ENCODE results near the gene SLC49A3.

Gene SLC49A3

GRCh38 chr4:686413-687040 is 2.4 kb downstream of the SLC49A3 start:
- no peak for TF ChIP-seq SIN3A (IDR thresholded peaks at IDR 0.05; ENCODE audit: borderline replicate concordance, insufficient read depth, low read length)
- no peak for TF ChIP-seq TAF1 (IDR thresholded peaks at IDR 0.05; ENCODE audit: borderline replicate concordance, insufficient read depth, low read length)
- TF ChIP-seq FOXP2 (optimal IDR thresholded peaks at IDR 0.05; ENCODE audit: borderline replicate concordance, extremely low read depth, extremely low read length, insufficient read depth): no peak
- no peak for TF ChIP-seq REST (IDR thresholded peaks at IDR 0.05; ENCODE audit: insufficient read depth in 1 of 2, low read depth in 2 of 2, low read length in 2 of 2)
- TF ChIP-seq POLR2AphosphoS5 (IDR thresholded peaks at IDR 0.05; ENCODE audit: low read depth, low read length): no peak

GRCh38 chr4:685679-686412 is 3.1 kb downstream of the SLC49A3 start:
- TF ChIP-seq SIN3A (IDR thresholded peaks at IDR 0.05; ENCODE audit: borderline replicate concordance, insufficient read depth, low read length): no peak
- TF ChIP-seq TAF1 (IDR thresholded peaks at IDR 0.05; ENCODE audit: borderline replicate concordance, insufficient read depth, low read length): no peak
- TF ChIP-seq FOXP2 (optimal IDR thresholded peaks at IDR 0.05; ENCODE audit: borderline replicate concordance, extremely low read depth, extremely low read length, insufficient read depth): no peak
- no peak for TF ChIP-seq POLR2AphosphoS5 (IDR thresholded peaks at IDR 0.05; ENCODE audit: low read depth, low read length)
- no peak for TF ChIP-seq REST (IDR thresholded peaks at IDR 0.05; ENCODE audit: insufficient read depth in 1 of 2, low read depth in 2 of 2, low read length in 2 of 2)

GRCh38 chr4:684623-685327 is 4.2 kb downstream of the SLC49A3 start:
- TF ChIP-seq TAF1 (IDR thresholded peaks at IDR 0.05; ENCODE audit: borderline replicate concordance, insufficient read depth, low read length) (no peak), POLR2AphosphoS5 (IDR thresholded peaks at IDR 0.05; ENCODE audit: low read depth, low read length) (no peak), SIN3A (IDR thresholded peaks at IDR 0.05; ENCODE audit: borderline replicate concordance, insufficient read depth, low read length) (no peak), FOXP2 (optimal IDR thresholded peaks at IDR 0.05; ENCODE audit: borderline replicate concordance, extremely low read depth, extremely low read length, insufficient read depth) (no peak), REST (IDR thresholded peaks at IDR 0.05; ENCODE audit: insufficient read depth in 1 of 2, low read depth in 2 of 2, low read length in 2 of 2) (no peak)

GRCh38 chr4:683982-684622 is 4.8 kb downstream of the SLC49A3 start:
- TF ChIP-seq REST (IDR thresholded peaks at IDR 0.05; ENCODE audit: insufficient read depth in 1 of 2, low read depth in 2 of 2, low read length in 2 of 2): no peak
- TF ChIP-seq SIN3A (IDR thresholded peaks at IDR 0.05; ENCODE audit: borderline replicate concordance, insufficient read depth, low read length): no peak
- no peak for TF ChIP-seq FOXP2 (optimal IDR thresholded peaks at IDR 0.05; ENCODE audit: borderline replicate concordance, extremely low read depth, extremely low read length, insufficient read depth)
- no peak for TF ChIP-seq POLR2AphosphoS5 (IDR thresholded peaks at IDR 0.05; ENCODE audit: low read depth, low read length)
- TF ChIP-seq TAF1 (IDR thresholded peaks at IDR 0.05; ENCODE audit: borderline replicate concordance, insufficient read depth, low read length): no peak

Data from PFSK-1 (cell line).